GM23338 (cell line): ENCODE measurements around the gene APEX1. TPM values are rescaled to one million over a fixed set of nuclear protein-coding genes. Genes with fewer than 3 reads are reported as not detected.

ENCODE experiments used
- ATAC-seq: fragments of 200-7000 bp; cut with Tn5 transposase; 3 replicates; pipeline ENCODE4 v1.9.1; 2020
- DNase-seq: peaks from one replicate; pipeline ENCODE4 v3.0.0-alpha.2; 2015; ENCODE audit warnings: low spot score
- H2AFZ ChIP-seq: fragments of 200-600 bp; sonication (generic); 2 replicates; pipeline ENCODE4 v1.8.0; 2016; ENCODE audit warnings: antibody characterized with exemption, mild to moderate bottlenecking, moderate library complexity
- H3F3A ChIP-seq: fragments of 200-600 bp; sonication (generic); replicated peaks from 2 replicates; pipeline ENCODE4 v1.8.0; 2017; ENCODE audit warnings: antibody characterized with exemption, mixed run types, low read depth
- H3K27ac ChIP-seq: fragments of 200-600 bp; sonication (generic); 2 replicates; pipeline ENCODE4 v1.6.1; 2016; ENCODE audit warnings: low read depth
- H3K27me3 ChIP-seq: fragments of 200-600 bp; sonication (generic); 2 replicates; pipeline ENCODE4 v1.8.0; 2016; ENCODE audit warnings: mild to moderate bottlenecking, mixed run types, moderate library complexity; ENCODE audit not compliant: insufficient read depth
- H3K36me3 ChIP-seq: fragments of 200-600 bp; sonication (generic); 2 replicates; pipeline ENCODE4 v1.8.0; 2016; ENCODE audit warnings: mild to moderate bottlenecking; ENCODE audit not compliant: insufficient read depth
- H3K4me1 ChIP-seq: fragments of 200-600 bp; sonication (generic); 2 replicates; pipeline ENCODE4 v1.8.0; 2016; ENCODE audit warnings: mild to moderate bottlenecking, moderate library complexity; ENCODE audit not compliant: insufficient read depth
- H3K4me2 ChIP-seq: fragments of 200-600 bp; sonication (generic); 2 replicates; pipeline ENCODE4 v1.7.1; 2017; ENCODE audit warnings: mixed run types
- H3K4me3 ChIP-seq: fragments of 200-600 bp; sonication (generic); 2 replicates; pipeline ENCODE4 v1.6.1; 2016; ENCODE audit warnings: mixed run types
- H3K79me2 ChIP-seq: fragments of 200-600 bp; sonication (generic); replicated peaks from 2 replicates; pipeline ENCODE4 v1.8.0; 2017; ENCODE audit warnings: mild to moderate bottlenecking; ENCODE audit not compliant: insufficient read depth
- H3K9me2 ChIP-seq: fragments of 200-600 bp; sonication (generic); 2 replicates; pipeline ENCODE4 v1.8.0; 2017; ENCODE audit not compliant: insufficient read depth
- H4K20me1 ChIP-seq: fragments of 200-600 bp; sonication (generic); replicated peaks from 2 replicates; pipeline ENCODE4 v1.8.0; 2017; ENCODE audit warnings: mild to moderate bottlenecking; ENCODE audit not compliant: insufficient read depth
- H3K27ac Mint-ChIP-seq: 2 replicates; pipeline ENCODE4 v1.8.0; 2020; ENCODE audit warnings: inconsistent platforms, mild to moderate bottlenecking, moderate library complexity, mixed read lengths
- H3K27me3 Mint-ChIP-seq: 3 replicates; pipeline ENCODE4 v1.8.0; 2022; ENCODE audit warnings: low read depth, mild to moderate bottlenecking, moderate library complexity, mixed read lengths, inconsistent platforms; ENCODE audit not compliant: insufficient read depth, poor library complexity
- H3K36me3 Mint-ChIP-seq: 3 replicates; pipeline ENCODE4 v1.8.0; 2021; ENCODE audit warnings: low read depth, mild to moderate bottlenecking, inconsistent platforms, moderate library complexity, mixed read lengths
- H3K4me1 Mint-ChIP-seq: 3 replicates; pipeline ENCODE4 v1.8.0; 2020; ENCODE audit warnings: mild to moderate bottlenecking, inconsistent platforms, mixed read lengths
- H3K4me3 Mint-ChIP-seq: 3 replicates; pipeline ENCODE4 v1.8.0; 2021; ENCODE audit warnings: moderate library complexity, mild to moderate bottlenecking, inconsistent platforms, mixed read lengths
- H3K9me3 Mint-ChIP-seq: 3 replicates; pipeline ENCODE4 v1.8.0; 2020; ENCODE audit warnings: moderate library complexity, mild to moderate bottlenecking, inconsistent platforms, mixed read lengths
- CREB1 ChIP-seq: fragments of 250-450 bp; sonication (Bioruptor Pico); IDR thresholded peaks from 2 replicates; pipeline ENCODE4 v1.5.0; 2020; ENCODE audit warnings: low read depth, mild to moderate bottlenecking, moderate library complexity
- EZH2 ChIP-seq: fragments of 200-600 bp; sonication (generic); IDR thresholded peaks from one replicate; pipeline ENCODE4 v1.8.0; 2017; ENCODE audit warnings: antibody characterized with exemption, mild to moderate bottlenecking, low read depth; ENCODE audit not compliant: unreplicated experiment
- EZH2phosphoT487 ChIP-seq: fragments of 200-600 bp; sonication (generic); IDR thresholded peaks from one replicate; pipeline ENCODE4 v1.8.1; 2018; ENCODE audit warnings: antibody characterized with exemption; ENCODE audit not compliant: unreplicated experiment
- POLR2AphosphoS5 ChIP-seq: IDR thresholded peaks from 2 replicates; pipeline ENCODE4 v1.6.1; 2016; ENCODE audit warnings: antibody characterized with exemption, low read depth
- STAT1 ChIP-seq: IDR thresholded peaks from one replicate; pipeline ENCODE4 v1.6.1; 2016; ENCODE audit warnings: antibody characterized with exemption; ENCODE audit not compliant: unreplicated experiment
- long read RNA-seq: library from polyadenylated mRNA; unstranded; transcript quantifications from one replicate; pipeline ENCODE4 v2.0.0, GENCODE V29; 2020; ENCODE audit not compliant: unreplicated experiment
- polyA plus RNA-seq: library from polyadenylated mRNA; unstranded; fragments of >200 nt; fragmentation: Nextera tagmentation; extraction: Ambion mirVana; gene quantifications from 2 replicates; pipeline ENCODE4 v1.2.1, GENCODE V29; 2016
- total RNA-seq: library from RNA; depleted of rRNA; stranded (reverse); fragments of >200 nt; shearing (Covaris generic); gene quantifications from 2 replicates; pipeline ENCODE4 v1.2.3, GENCODE V29; 2014; rRNA removed
- TF ChIP-seq, protein P1 (sequence below): fragments of 250-450 bp; sonication (Bioruptor Pico); IDR thresholded peaks from 2 replicates; pipeline ENCODE4 v1.5.0; 2020; ENCODE audit warnings: mild to moderate bottlenecking, moderate library complexity

The APEX1 gene
- total RNA-seq (216 and 247 TPM in 2 replicates), polyA plus RNA-seq (279 and 291 TPM in 2 replicates)
- long read RNA-seq, transcript APEX1-210 (5 exons, 1,437 nt), result minor isoform, 52 of 369 reads
- long read RNA-seq, transcript APEX1-205 (4 exons, 1,603 nt), result minor isoform, 9 of 369 reads
- long read RNA-seq, transcript APEX1-201 (5 exons, 1,484 nt), result major isoform, 265 of 369 reads
- long read RNA-seq, transcript APEX1-202 (5 exons, 1,387 nt), result minor isoform, 15 of 369 reads
- long read RNA-seq, partial matches to known transcripts, result 2 of 369 reads
- long read RNA-seq, other reads (novel, unspliced or antisense), result 14 of 369 reads

DNA sequence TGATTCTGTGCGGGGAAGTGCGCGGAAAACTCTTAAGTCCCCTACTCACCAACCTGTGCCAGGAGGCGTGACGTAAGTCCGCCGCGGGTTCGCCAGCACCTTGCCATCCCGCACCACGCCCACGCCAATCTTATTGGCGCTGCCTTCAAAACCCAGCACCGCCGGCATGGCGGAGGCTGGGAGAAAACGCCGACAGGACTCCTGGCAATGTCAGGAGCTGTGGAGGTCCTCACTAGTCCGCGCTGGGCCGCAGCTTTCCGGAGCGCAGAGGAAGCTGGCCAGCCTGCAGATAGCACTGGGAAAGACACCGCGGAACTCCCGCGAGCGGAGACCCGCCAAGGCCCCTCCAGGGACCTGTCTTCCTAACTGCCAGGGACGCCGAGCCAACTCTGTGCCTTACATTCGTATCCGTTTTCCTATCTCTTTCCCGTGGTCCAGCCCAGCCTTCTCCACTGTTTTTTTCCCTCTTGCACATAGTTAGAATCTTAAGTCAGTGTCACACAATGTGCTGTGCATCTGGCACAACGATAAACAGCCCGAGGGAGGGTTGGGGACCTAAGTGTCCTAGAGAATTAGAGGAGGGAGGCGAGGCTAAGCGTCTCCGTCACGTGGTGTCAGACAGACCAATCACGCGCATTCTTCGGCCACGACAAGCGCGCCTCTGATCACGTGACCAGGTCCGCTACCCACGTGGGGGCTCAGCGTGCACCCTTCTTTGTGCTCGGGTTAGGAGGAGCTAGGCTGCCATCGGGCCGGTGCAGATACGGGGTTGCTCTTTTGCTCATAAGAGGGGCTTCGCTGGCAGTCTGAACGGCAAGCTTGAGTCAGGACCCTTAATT, at the start of gene APEX1, which contains the start of gene OSGEP:
APEX1 (plus strand) TSS at position 711 of the 839 bp plus-strand sequence. CDS start 420 bp downstream, outside the sequence.
OSGEP (minus strand) TSS at position 297 of the 839 bp plus-strand sequence; CDS start at position 168, 129 bp downstream.
- H3K27ac ChIP-seq, result peak within 1 kb of the TSS; percentile 93
- peaks cover 29% of the 10 kb centered on the region for H3K36me3 ChIP-seq
- peaks cover 7% of the 10 kb centered on the region for H3K4me1 Mint-ChIP-seq
- H3K27me3 Mint-ChIP-seq, result peaks cover 4% of the 10 kb centered on the region
- H3F3A ChIP-seq, result peaks cover 18% of the 10 kb centered on the region; the same call in 1 of the 2 replicates
- H3K27ac Mint-ChIP-seq, result no peak within 1 kb of the TSS
- peak within 1 kb of the TSS; percentile 65 for H3K4me3 ChIP-seq
- H4K20me1 ChIP-seq, result peaks cover 3% of the 10 kb centered on the region
- H3K9me2 ChIP-seq, result no peaks in the 10 kb centered on the region
- peak; percentile 81 for ATAC-seq
- no peaks in the 10 kb centered on the region; the same call in 2 of the 3 replicates for H3K9me3 Mint-ChIP-seq
- no peak within 1 kb of the TSS; the same call in 2 of the 3 replicates for H3K4me3 Mint-ChIP-seq
- H3K4me2 ChIP-seq, result peak within 1 kb of the TSS; percentile 98
- H3K36me3 Mint-ChIP-seq, result peaks cover 23% of the 10 kb centered on the region
- TF ChIP-seq EZH2phosphoT487, result no peak
- TF ChIP-seq EZH2, result no peak
- TF ChIP-seq STAT1, result no peak
- TF ChIP-seq, protein P1, sequence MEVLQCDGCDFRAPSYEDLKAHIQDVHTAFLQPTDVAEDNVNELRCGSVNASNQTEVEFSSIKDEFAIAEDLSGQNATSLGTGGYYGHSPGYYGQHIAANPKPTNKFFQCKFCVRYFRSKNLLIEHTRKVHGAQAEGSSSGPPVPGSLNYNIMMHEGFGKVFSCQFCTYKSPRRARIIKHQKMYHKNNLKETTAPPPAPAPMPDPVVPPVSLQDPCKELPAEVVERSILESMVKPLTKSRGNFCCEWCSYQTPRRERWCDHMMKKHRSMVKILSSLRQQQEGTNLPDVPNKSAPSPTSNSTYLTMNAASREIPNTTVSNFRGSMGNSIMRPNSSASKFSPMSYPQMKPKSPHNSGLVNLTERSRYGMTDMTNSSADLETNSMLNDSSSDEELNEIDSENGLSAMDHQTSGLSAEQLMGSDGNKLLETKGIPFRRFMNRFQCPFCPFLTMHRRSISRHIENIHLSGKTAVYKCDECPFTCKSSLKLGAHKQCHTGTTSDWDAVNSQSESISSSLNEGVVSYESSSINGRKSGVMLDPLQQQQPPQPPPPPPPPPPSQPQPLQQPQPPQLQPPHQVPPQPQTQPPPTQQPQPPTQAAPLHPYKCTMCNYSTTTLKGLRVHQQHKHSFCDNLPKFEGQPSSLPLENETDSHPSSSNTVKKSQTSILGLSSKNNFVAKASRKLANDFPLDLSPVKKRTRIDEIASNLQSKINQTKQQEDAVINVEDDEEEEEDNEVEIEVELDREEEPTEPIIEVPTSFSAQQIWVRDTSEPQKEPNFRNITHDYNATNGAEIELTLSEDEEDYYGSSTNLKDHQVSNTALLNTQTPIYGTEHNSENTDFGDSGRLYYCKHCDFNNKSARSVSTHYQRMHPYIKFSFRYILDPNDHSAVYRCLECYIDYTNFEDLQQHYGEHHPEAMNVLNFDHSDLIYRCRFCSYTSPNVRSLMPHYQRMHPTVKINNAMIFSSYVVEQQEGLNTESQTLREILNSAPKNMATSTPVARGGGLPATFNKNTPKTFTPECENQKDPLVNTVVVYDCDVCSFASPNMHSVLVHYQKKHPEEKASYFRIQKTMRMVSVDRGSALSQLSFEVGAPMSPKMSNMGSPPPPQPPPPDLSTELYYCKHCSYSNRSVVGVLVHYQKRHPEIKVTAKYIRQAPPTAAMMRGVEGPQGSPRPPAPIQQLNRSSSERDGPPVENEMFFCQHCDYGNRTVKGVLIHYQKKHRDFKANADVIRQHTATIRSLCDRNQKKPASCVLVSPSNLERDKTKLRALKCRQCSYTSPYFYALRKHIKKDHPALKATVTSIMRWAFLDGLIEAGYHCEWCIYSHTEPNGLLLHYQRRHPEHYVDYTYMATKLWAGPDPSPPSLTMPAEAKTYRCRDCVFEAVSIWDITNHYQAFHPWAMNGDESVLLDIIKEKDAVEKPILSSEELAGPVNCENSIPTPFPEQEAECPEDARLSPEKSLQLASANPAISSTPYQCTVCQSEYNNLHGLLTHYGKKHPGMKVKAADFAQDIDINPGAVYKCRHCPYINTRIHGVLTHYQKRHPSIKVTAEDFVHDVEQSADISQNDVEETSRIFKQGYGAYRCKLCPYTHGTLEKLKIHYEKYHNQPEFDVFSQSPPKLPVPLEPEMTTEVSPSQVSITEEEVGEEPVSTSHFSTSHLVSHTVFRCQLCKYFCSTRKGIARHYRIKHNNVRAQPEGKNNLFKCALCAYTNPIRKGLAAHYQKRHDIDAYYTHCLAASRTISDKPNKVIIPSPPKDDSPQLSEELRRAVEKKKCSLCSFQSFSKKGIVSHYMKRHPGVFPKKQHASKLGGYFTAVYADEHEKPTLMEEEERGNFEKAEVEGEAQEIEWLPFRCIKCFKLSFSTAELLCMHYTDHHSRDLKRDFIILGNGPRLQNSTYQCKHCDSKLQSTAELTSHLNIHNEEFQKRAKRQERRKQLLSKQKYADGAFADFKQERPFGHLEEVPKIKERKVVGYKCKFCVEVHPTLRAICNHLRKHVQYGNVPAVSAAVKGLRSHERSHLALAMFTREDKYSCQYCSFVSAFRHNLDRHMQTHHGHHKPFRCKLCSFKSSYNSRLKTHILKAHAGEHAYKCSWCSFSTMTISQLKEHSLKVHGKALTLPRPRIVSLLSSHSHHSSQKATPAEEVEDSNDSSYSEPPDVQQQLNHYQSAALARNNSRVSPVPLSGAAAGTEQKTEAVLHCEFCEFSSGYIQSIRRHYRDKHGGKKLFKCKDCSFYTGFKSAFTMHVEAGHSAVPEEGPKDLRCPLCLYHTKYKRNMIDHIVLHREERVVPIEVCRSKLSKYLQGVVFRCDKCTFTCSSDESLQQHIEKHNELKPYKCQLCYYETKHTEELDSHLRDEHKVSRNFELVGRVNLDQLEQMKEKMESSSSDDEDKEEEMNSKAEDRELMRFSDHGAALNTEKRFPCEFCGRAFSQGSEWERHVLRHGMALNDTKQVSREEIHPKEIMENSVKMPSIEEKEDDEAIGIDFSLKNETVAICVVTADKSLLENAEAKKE (CRISPR knock-in tag), result no peak
- peak; percentile 75 for TF ChIP-seq CREB1 (CRISPR knock-in tag)
- TF ChIP-seq POLR2AphosphoS5, result peak; percentile 77
- DNase-seq, result peak; percentile 100
- H3K27me3 ChIP-seq, result no peaks in the 10 kb centered on the region
- peaks cover 37% of the 10 kb centered on the region for H3K79me2 ChIP-seq
- peaks cover 22% of the 10 kb centered on the region for H3K4me1 ChIP-seq
- peak within 1 kb of the TSS; percentile 76; the same call in 1 of the 2 replicates for H2AFZ ChIP-seq
